Measurements from ENCODE around the gene PAX5. TPM values are rescaled to one million over a fixed set of nuclear protein-coding genes. Genes with fewer than 3 reads are reported as not detected.

PAX5 gene
- total RNA-seq, 4 donors from 2014 or later, result under 0.01 to 0.29 TPM; not detected in 2

- WGBS, 2 donors, result 43 to 58% methylated on average over 6 of the region's 6 CpGs
- Histone ChIP-seq H3K4me1 (no peaks in the 10 kb centered on the region), H3K4me3 (no peak overlapping the region), H3K36me3 (no peaks in the 10 kb centered on the region), H3K9me3 (no peaks in the 10 kb centered on the region), H3K27ac (no peak overlapping the region), H3K27me3 (peaks cover 0 to 31% (median 0%) of the 10 kb centered on the region in 4 donors)
- intact Hi-C loops (cut with DNase I), result no loop called here
- TF ChIP-seq, protein P1, sequence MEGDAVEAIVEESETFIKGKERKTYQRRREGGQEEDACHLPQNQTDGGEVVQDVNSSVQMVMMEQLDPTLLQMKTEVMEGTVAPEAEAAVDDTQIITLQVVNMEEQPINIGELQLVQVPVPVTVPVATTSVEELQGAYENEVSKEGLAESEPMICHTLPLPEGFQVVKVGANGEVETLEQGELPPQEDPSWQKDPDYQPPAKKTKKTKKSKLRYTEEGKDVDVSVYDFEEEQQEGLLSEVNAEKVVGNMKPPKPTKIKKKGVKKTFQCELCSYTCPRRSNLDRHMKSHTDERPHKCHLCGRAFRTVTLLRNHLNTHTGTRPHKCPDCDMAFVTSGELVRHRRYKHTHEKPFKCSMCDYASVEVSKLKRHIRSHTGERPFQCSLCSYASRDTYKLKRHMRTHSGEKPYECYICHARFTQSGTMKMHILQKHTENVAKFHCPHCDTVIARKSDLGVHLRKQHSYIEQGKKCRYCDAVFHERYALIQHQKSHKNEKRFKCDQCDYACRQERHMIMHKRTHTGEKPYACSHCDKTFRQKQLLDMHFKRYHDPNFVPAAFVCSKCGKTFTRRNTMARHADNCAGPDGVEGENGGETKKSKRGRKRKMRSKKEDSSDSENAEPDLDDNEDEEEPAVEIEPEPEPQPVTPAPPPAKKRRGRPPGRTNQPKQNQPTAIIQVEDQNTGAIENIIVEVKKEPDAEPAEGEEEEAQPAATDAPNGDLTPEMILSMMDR (IDR thresholded peaks at IDR 0.05), result no peak
- TF ChIP-seq POLR2A (IDR thresholded peaks at IDR 0.05), result no peak
- DNase-seq, result no peak
Measured at GRCh38 chr9:36938617-36939016, 95.5 kb downstream of the PAX5 start.

DNA sequence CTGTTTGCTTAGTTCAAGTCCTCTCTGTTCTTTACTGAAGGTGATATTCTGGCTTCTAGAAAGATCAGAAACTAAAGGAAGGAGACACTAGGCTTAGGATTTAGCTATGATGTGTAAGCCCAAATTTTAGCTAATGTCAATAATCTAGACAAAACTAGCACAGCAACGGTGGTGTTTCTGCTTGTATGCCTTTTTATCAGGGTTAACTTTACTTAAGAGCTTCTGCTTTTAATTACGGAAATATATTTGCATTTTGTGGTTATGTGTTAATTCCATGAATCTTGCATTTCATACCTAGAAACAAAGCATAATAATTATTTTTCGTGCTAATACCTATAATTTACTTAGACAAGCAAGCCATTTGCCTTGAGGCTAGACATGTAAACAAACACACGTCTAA is 96.1 kb downstream of the PAX5 start:
- no peak for TF ChIP-seq POLR2A (IDR thresholded peaks at IDR 0.05)
- TF ChIP-seq, protein P1 (IDR thresholded peaks at IDR 0.05), result no peak
- H3K4me1 ChIP-seq, result no peaks in the 10 kb centered on the region
- no peaks in the 10 kb centered on the region for H3K9me3 ChIP-seq
- intact Hi-C loops (cut with DNase I), result no loop called here
- 41 to 48% methylated on average over 4 of the region's 4 CpGs for WGBS, 2 donors
- no peaks in the 10 kb centered on the region for H3K36me3 ChIP-seq
- H3K27me3 ChIP-seq, result peaks cover 0 to 31% (median 0%) of the 10 kb centered on the region in 4 donors
- no peak for DNase-seq
- no peak overlapping the region for H3K27ac ChIP-seq
- H3K4me3 ChIP-seq, result no peak overlapping the region

GRCh38 chr9:36937346-36937745 is 96.7 kb downstream of the PAX5 start:
- H3K36me3 ChIP-seq, result no peaks in the 10 kb centered on the region
- H3K9me3 ChIP-seq, result peaks cover 0 to 1% (median 0%) of the 10 kb centered on the region in 3 donors
- H3K4me1 ChIP-seq, result no peaks in the 10 kb centered on the region
- H3K27me3 ChIP-seq, result peaks cover 0 to 31% (median 0%) of the 10 kb centered on the region in 4 donors
- no peak overlapping the region for H3K27ac ChIP-seq
- H3K4me3 ChIP-seq, result no peak overlapping the region
- intact Hi-C loops (cut with DNase I), result no loop called here
- 62 to 74% methylated on average over 6 to 7 of the region's 7 CpGs for WGBS, 2 donors
- DNase-seq, result no peak
- TF ChIP-seq POLR2A (IDR thresholded peaks at IDR 0.05), result no peak
- TF ChIP-seq, protein P1 (IDR thresholded peaks at IDR 0.05), result no peak

DNA sequence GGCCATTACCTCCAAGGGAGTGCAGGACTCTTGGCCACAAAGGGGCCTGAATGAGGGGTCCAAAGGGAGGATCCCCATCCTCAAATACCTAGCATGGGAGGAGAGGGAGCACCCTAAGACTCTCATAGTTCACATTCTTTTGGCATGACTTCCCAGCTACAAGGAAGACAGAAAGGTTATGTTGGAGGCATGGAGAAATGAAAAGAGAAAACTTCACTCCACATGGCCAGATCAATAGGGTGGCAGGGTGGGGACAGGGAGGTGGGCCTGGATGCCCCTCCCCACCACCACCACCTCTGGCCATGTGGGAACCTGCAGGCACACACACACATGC is 97.6 kb downstream of the PAX5 start:
- intact Hi-C loops (cut with DNase I), result no loop called here
- no peak for TF ChIP-seq POLR2A (IDR thresholded peaks at IDR 0.05)
- TF ChIP-seq, protein P1 (IDR thresholded peaks at IDR 0.05), result no peak
- no peaks in the 10 kb centered on the region for H3K4me1 ChIP-seq
- DNase-seq, result no peak
- H3K27ac ChIP-seq, result no peak overlapping the region
- H3K27me3 ChIP-seq, result peaks cover 0 to 30% (median 0%) of the 10 kb centered on the region in 4 donors
- H3K36me3 ChIP-seq, result no peaks in the 10 kb centered on the region
- peaks cover 0 to 5% (median 0%) of the 10 kb centered on the region in 3 donors for H3K9me3 ChIP-seq
- H3K4me3 ChIP-seq, result no peak overlapping the region

DNA sequence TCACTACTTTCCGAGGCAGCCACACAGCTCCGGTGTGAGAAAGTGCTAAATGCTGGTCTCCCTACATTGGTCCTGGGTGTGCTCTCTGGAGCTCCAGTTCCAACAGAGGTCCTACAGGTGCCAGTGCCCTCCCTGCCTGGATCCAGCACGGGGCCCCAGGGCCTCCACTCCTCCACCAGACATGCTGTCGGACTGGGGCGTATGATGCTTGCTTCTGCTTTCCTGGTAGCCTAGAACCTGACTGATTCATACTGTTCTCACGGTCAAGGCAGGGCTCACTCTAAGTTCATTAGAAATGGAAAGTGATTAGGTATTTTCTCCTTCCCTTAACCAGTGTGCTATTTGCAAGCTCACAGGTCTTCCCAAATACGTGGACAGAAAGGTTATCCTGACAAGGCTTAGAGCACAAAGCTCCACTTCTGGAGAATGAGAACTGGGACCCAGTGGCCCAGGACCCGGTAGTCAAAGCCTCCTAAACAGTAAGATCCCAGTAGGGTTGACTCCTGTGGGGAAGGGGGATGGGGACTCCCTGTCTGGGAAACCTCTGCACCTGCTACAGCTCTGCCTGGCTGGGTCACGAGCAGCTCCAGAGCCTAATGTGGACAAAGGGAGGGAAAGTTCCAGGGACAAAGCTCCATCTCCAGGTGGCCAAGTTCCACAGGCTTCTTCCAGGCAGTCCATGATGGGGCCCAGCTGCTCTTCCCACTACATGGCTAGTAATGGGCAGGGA is 98.1 kb downstream of the PAX5 start:
- intact Hi-C loops (cut with DNase I), result no loop called here
- 76 to 81% methylated on average over 7 to 8 of the region's 9 CpGs for WGBS, 2 donors
- no peak for TF ChIP-seq POLR2A (IDR thresholded peaks at IDR 0.05)
- TF ChIP-seq, protein P1 (IDR thresholded peaks at IDR 0.05), result no peak
- H3K27me3 ChIP-seq, result peaks cover 0 to 32% (median 0%) of the 10 kb centered on the region in 4 donors
- H3K27ac ChIP-seq, result no peak overlapping the region
- H3K9me3 ChIP-seq, result peaks cover 0 to 5% (median 0%) of the 10 kb centered on the region in 3 donors
- H3K36me3 ChIP-seq, result no peaks in the 10 kb centered on the region
- no peaks in the 10 kb centered on the region for H3K4me1 ChIP-seq
- H3K4me3 ChIP-seq, result no peak overlapping the region
- DNase-seq, result no peak

All from esophagus squamous epithelium (tissue), 5 donors.